HUES48 (cell line): Measurements from ENCODE around the gene ACVR1C.

ENCODE experiments used
- H3K27ac ChIP-seq: one replicate; pipeline ENCODE4 v1.7.0; 2013; ENCODE audit warnings: low read depth, low read length, inconsistent platforms
- H3K27me3 ChIP-seq: 2 replicates; pipeline ENCODE4 v1.6.1; 2013; ENCODE audit warnings: mild to moderate bottlenecking, low read length; ENCODE audit not compliant: control insufficient read depth, insufficient read depth
- H3K36me3 ChIP-seq: 2 replicates; pipeline ENCODE4 v1.6.1; 2013; ENCODE audit warnings: low read length; ENCODE audit not compliant: control insufficient read depth, insufficient read depth
- H3K4me1 ChIP-seq: 2 replicates; pipeline ENCODE4 v1.6.1; 2013; ENCODE audit warnings: mild to moderate bottlenecking, low read length; ENCODE audit not compliant: control insufficient read depth, insufficient read depth
- H3K4me3 ChIP-seq: 2 replicates; pipeline ENCODE4 v1.5.1; 2013; ENCODE audit warnings: mild to moderate bottlenecking, low read depth, low read length
- H3K9ac ChIP-seq: 2 replicates; pipeline ENCODE4 v1.6.1; 2013; ENCODE audit warnings: mild to moderate bottlenecking, low read depth, low read length, moderate library complexity
- H3K9me3 ChIP-seq: 2 replicates; pipeline ENCODE4 v1.6.1; 2013; ENCODE audit warnings: low read length; ENCODE audit not compliant: control insufficient read depth, insufficient read depth

Gene ACVR1C

GRCh38 chr2:157477919-157478318, 150.7 kb downstream of the ACVR1C start:
- Histone ChIP-seq H3K36me3 (no peaks in the 10 kb centered on the region), H3K9me3 (no peaks in the 10 kb centered on the region), H3K27me3 (no peaks in the 10 kb centered on the region), H3K9ac (no peak overlapping the region), H3K27ac (no peak overlapping the region), H3K4me3 (no peak overlapping the region), H3K4me1 (no peaks in the 10 kb centered on the region)

- no peak overlapping the region for H3K4me3 ChIP-seq
- H3K4me1 ChIP-seq, result no peaks in the 10 kb centered on the region
- no peaks in the 10 kb centered on the region for H3K27me3 ChIP-seq
- H3K27ac ChIP-seq, result no peak overlapping the region
- H3K9me3 ChIP-seq, result no peaks in the 10 kb centered on the region
- no peaks in the 10 kb centered on the region for H3K36me3 ChIP-seq
- no peak overlapping the region for H3K9ac ChIP-seq
Observed at GRCh38 chr2:157476953-157477709, 151.5 kb downstream of the ACVR1C start.
